SK-N-MC (cell line): ENCODE results near the gene CNOT10.

ENCODE experiments used
- DNase-seq: peaks from one replicate; pipeline ENCODE4 v3.0.0-alpha.2; 2011; ENCODE audit warnings: low read depth, low spot score
- H3K27ac ChIP-seq: fragments of 200-600 bp; sonication (generic); 2 replicates; pipeline ENCODE4 v1.5.1; 2016; ENCODE audit warnings: mixed run types
- H3K36me3 ChIP-seq: fragments of 200-600 bp; sonication (generic); 2 replicates; pipeline ENCODE4 v1.6.1; 2017; ENCODE audit warnings: antibody characterized with exemption, low read length, mixed read lengths; ENCODE audit not compliant: insufficient read depth
- H3K4me3 ChIP-seq: fragments of 200-600 bp; sonication (generic); 2 replicates; pipeline ENCODE4 v1.5.1; 2016
- H3K9ac ChIP-seq: fragments of 200-600 bp; sonication (generic); 2 replicates; pipeline ENCODE4 v1.8.0; 2017; ENCODE audit warnings: mixed run types, mixed read lengths; ENCODE audit not compliant: insufficient read length
- H3K9me3 ChIP-seq: fragments of 200-600 bp; sonication (generic); 2 replicates; pipeline ENCODE4 v1.6.1; 2017; ENCODE audit warnings: low read depth, mild to moderate bottlenecking, antibody characterized with exemption, low read length, moderate library complexity, mixed read lengths
- EZH2 ChIP-seq: fragments of 200-600 bp; sonication (generic); IDR thresholded peaks from one replicate; pipeline ENCODE4 v1.6.1; 2017; ENCODE audit warnings: antibody characterized with exemption
- FOXP2 ChIP-seq: optimal IDR thresholded peaks from 2 replicates; pipeline ENCODE3; 2011; ENCODE audit warnings: mild to moderate bottlenecking, moderate library complexity; ENCODE audit not compliant: insufficient read depth; ENCODE audit errors: extremely low read length, control extremely low read depth
- POLR2AphosphoS5 ChIP-seq: IDR thresholded peaks from 2 replicates; pipeline ENCODE4 v1.6.1; 2012; ENCODE audit warnings: mild to moderate bottlenecking, low read depth, low read length, borderline replicate concordance

Gene CNOT10

GRCh38 chr3:32814361-32814760, 129.4 kb downstream of the CNOT10 start:
- no peak for DNase-seq
- H3K9me3 ChIP-seq, result no peaks in the 10 kb centered on the region
- peaks cover 8% of the 10 kb centered on the region for H3K36me3 ChIP-seq
- no peak overlapping the region for H3K9ac ChIP-seq
- H3K4me3 ChIP-seq, result 0 out of 2 replicates have a peak overlapping the region, but pooled peaks have one; percentile 7
- no peak for TF ChIP-seq POLR2AphosphoS5
- no peak for TF ChIP-seq FOXP2
- TF ChIP-seq EZH2, result no peak
- H3K27ac ChIP-seq, result peak overlapping the region; percentile 73; the same call in 1 of the 2 replicates

GRCh38 chr3:32815841-32816438, 131.0 kb downstream of the CNOT10 start:
- H3K27ac ChIP-seq, result peak overlapping the region; percentile 89
- peaks cover 17% of the 10 kb centered on the region for H3K36me3 ChIP-seq
- H3K9ac ChIP-seq, result peak overlapping the region; percentile 17
- no peak for DNase-seq
- no peak for TF ChIP-seq POLR2AphosphoS5
- TF ChIP-seq EZH2, result no peak
- TF ChIP-seq FOXP2, result no peak
- no peaks in the 10 kb centered on the region for H3K9me3 ChIP-seq
- peak overlapping the region; percentile 45 for H3K4me3 ChIP-seq

- no peak for DNase-seq
- peaks cover 17% of the 10 kb centered on the region for H3K36me3 ChIP-seq
- H3K9me3 ChIP-seq, result no peaks in the 10 kb centered on the region
- peak overlapping the region; percentile 89 for H3K27ac ChIP-seq
- H3K9ac ChIP-seq, result peak overlapping the region; percentile 74
- TF ChIP-seq POLR2AphosphoS5, result peak; percentile 55; the same call in 1 of the 2 replicates
- no peak for TF ChIP-seq FOXP2
- peak overlapping the region; percentile 82 for H3K4me3 ChIP-seq
Measured at GRCh38 chr3:32816439-32817256, 131.7 kb downstream of the CNOT10 start.

- Histone ChIP-seq H3K27ac (peak overlapping the region; percentile 85), H3K9me3 (no peaks in the 10 kb centered on the region), H3K9ac (peak overlapping the region; percentile 74), H3K36me3 (peaks cover 17% of the 10 kb centered on the region), H3K4me3 (peak overlapping the region; percentile 82)
- DNase-seq, result no peak
- TF ChIP-seq EZH2, result no peak
- TF ChIP-seq FOXP2, result no peak
- no peak for TF ChIP-seq POLR2AphosphoS5
Measured at GRCh38 chr3:32817257-32817557, 132.2 kb downstream of the CNOT10 start.

- Histone ChIP-seq H3K27ac (peak within 1 kb of the TSS; percentile 85), H3K4me3 (peak within 1 kb of the TSS; percentile 82), H3K9me3 (no peaks in the 10 kb centered on the region), H3K9ac (peak within 1 kb of the TSS; percentile 74), H3K36me3 (peaks cover 17% of the 10 kb centered on the region)
- TF ChIP-seq FOXP2, result no peak
- no peak for TF ChIP-seq POLR2AphosphoS5
- no peak for TF ChIP-seq EZH2
- DNase-seq, result no peak
Measured at GRCh38 chr3:32817558-32818228, 132.7 kb downstream of the CNOT10 start, which contains the start of gene TRIM71. Gene TRIM71, plus strand, starts transcription at chr3:32817997. Its CDS starts 84 bp downstream, at chr3:32818081.

- TF ChIP-seq FOXP2 (no peak), POLR2AphosphoS5 (no peak), EZH2 (no peak)
- peaks cover 17% of the 10 kb centered on the region for H3K36me3 ChIP-seq
- H3K9me3 ChIP-seq, result no peaks in the 10 kb centered on the region
- no peak overlapping the region for H3K27ac ChIP-seq
- H3K9ac ChIP-seq, result no peak overlapping the region
- no peak for DNase-seq
- H3K4me3 ChIP-seq, result peak overlapping the region; percentile 33
Measured at GRCh38 chr3:32818229-32818969, 133.4 kb downstream of the CNOT10 start.

GRCh38 chr3:32818970-32819511, 134.1 kb downstream of the CNOT10 start:
- Histone ChIP-seq H3K9ac (no peak overlapping the region), H3K4me3 (peak overlapping the region; percentile 33), H3K36me3 (peaks cover 17% of the 10 kb centered on the region), H3K9me3 (no peaks in the 10 kb centered on the region), H3K27ac (no peak overlapping the region)
- no peak for DNase-seq
- TF ChIP-seq POLR2AphosphoS5, result no peak
- TF ChIP-seq FOXP2, result no peak
- TF ChIP-seq EZH2, result no peak
